NCI-H524 treated with DMSO at 0.1 percent for 48 hours (cell line): Measurements from ENCODE around the gene CDC25C.
A peak's percentile ranks its signal among the peaks of the same experiment; 100 is the strongest.
"Not testable (repeated sequence)": the region's sequence is repeated elsewhere in the genome, so short reads cannot be mapped to it uniquely, and the experiment has no call there.

Experiments used
- DNase-seq: peaks from one replicate; lab custom pipeline; 2025; lab: John Stamatoyannopoulos, UW

CDC25C gene

GRCh38 chr5:138275895-138276294, 55.7 kb downstream of the CDC25C start:
- DNase-seq = no peak

- DNase-seq = peak; percentile 27
Measured at GRCh38 chr5:138275379-138275782, 56.2 kb downstream of the CDC25C start.

- DNase-seq = no peak
Measured at GRCh38 chr5:138274189-138274853, 57.3 kb downstream of the CDC25C start, which contains the start of gene GFRA3. Gene GFRA3 (minus strand): TSS chr5:138274621. CDS start chr5:138274424, 197 bp downstream.

- DNase-seq = no peak
Measured at GRCh38 chr5:138273834-138274188, 57.8 kb downstream of the CDC25C start.

DNA sequence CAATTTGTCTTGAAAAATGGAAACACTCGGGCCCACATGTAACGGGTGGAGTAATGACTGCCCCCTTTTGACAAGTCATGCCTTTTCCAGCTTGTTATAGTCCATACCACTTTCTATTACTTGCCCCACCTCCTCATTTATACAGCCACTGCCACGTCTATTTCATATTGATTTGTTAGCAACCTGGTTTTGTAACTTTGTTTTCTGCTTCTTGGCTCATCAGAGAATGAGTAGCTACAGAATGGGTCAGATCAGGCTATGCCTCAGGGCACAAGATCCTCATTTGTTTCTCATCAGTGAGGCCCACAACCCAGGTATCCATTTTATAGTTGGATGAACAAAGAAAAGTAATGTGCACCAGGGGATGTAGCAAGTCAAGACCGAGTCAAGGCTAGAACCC, 58.9 kb downstream of the CDC25C start:
- no peak for DNase-seq

DNA sequence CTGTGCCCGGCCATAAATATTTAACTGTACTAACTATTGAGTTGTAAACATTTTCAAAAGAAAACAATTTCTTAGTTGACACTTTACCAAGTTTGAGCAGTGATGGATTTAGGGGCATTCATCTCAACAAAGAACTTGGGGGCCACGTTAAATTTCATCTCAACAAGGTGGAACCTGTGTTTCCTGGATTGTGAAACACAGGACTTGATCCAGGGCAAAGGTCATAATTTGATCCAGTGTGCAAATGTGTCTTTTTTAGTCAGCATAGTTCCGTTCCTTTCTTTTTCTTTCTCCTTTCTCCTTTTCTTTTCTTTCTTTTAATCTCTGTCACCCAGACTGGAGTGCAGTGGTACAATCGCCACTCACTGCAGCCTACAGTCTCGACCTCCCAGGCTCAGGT, 60.3 kb downstream of the CDC25C start:
- DNase-seq = no peak

DNA sequence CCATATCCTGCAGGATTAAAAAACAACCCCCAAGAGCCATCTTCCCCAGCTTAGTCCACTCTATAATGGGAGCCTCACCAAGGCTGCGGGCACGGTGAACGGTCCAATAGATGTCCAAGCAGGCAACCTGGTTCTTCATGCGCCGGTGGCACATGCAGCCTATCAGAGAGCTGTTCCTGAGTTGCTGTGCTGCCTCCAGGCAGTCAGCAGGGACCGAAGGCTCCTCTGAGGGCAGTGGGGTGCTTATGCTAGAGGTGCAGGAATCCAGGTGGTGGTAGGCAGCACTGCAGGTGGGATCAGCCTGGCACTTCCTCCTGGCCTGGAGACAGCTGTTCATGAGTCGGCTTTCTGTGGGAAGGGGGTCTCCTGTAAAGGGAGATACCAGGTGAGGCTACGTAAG, 67.4 kb downstream of the CDC25C start:
- no peak for DNase-seq

DNA sequence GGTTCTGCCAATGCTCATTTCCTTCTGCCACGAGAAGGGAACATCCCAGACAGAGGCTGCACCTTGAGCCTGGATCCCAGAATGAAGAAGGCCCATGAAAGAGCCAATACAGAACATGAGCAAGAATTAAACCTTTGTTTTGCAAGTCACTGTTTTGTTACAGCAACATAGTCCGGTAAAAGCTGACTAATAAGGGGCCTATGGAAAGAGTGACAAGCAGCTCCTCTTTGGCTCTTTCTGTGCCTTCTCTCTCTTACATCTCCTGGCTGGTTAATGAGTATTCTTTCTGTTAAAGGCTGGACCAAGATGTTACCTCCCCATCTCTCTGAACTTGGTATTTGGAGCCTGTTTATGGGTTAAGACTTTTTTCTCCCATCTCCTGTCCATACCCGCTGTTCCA, 68.0 kb downstream of the CDC25C start:
- no peak for DNase-seq

GRCh38 chr5:138258704-138259292, 72.8 kb downstream of the CDC25C start:
- DNase-seq = no peak

DNA sequence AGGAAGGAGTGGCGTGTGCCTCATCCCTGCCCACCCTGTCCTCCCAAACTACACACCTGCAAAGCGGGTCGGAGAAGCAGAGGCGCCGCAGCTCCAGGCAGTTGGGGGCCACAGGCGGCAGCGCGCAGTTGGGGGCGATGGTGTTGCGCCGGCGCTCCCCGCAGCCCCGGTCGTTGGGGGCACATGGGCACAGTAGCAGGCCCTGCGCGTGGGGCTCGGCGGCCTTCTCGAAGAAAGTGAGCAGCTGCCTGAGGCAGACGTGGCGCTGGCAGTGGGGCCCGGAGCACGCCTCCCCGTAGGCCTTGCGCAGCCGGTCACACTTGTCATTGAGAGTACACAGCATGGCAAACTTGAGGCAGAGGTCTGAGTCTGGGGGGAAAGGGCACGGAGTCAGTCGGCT, 74.0 kb downstream of the CDC25C start:
- no peak for DNase-seq

GRCh38 chr5:138252944-138253343, 78.7 kb downstream of the CDC25C start:
- no peak for DNase-seq

DNA sequence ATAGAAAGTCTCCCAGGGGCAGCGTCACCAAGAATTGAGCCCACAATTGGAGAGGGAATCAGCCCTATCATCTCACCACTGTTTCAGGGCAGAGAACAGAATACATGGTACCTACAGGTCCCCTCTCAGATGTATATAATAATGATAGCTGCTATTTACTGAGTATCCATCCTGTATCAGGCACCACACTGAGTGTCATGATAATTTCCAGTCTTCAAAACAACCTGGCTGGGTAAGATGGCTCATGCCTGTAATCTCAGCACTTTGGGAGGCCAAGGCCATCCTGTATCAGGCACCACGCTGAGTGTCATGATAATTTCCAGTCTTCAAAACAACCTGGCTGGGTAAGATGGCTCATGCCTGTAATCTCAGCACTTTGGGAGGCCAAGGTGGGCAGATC, 83.8 kb downstream of the CDC25C start:
- DNase-seq = not testable (repeated sequence)

DNA sequence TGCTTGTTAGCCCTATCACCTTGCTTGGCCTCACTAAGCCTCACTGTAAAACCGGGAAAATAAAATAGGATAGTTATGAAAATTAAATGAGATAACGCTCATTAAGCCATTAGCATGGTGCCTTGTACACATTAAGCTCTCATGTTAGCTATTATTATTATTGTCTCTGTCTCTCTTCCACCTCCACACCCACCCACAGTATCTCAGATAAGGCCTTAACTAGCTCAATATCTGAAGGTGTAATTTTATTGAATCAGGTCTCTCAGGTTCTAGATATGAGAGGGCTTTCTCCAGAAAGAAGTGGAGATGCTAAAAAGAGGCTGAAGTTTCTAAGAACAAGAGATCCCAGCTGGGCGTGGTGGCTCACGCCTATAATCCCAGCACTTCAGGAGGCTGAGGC, 84.8 kb downstream of the CDC25C start:
- DNase-seq = no peak

GRCh38 chr5:138246334-138246733, 85.3 kb downstream of the CDC25C start:
- no peak for DNase-seq

- no peak for DNase-seq
Measured at GRCh38 chr5:138245717-138246116, 85.9 kb downstream of the CDC25C start.

DNA sequence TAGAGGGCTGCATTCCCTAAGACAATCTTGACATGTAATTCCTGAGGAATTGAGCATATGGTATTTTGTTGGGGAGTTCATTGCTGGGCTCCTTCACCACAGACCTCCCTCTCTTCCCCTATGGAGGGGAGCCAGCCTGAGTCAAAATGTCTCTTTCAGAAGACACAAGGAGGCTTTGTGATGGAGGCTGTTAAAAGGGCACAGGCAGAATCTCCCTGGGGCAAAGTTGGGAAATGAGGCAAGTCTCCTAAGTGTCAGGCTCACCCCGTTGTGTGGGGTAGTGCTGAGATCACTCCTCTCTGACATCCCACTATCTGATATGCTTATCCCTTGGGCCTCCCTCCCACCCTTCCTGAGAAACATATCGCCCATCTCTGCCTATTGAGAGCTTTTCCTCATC, 87.8 kb downstream of the CDC25C start:
- DNase-seq = no peak

DNA sequence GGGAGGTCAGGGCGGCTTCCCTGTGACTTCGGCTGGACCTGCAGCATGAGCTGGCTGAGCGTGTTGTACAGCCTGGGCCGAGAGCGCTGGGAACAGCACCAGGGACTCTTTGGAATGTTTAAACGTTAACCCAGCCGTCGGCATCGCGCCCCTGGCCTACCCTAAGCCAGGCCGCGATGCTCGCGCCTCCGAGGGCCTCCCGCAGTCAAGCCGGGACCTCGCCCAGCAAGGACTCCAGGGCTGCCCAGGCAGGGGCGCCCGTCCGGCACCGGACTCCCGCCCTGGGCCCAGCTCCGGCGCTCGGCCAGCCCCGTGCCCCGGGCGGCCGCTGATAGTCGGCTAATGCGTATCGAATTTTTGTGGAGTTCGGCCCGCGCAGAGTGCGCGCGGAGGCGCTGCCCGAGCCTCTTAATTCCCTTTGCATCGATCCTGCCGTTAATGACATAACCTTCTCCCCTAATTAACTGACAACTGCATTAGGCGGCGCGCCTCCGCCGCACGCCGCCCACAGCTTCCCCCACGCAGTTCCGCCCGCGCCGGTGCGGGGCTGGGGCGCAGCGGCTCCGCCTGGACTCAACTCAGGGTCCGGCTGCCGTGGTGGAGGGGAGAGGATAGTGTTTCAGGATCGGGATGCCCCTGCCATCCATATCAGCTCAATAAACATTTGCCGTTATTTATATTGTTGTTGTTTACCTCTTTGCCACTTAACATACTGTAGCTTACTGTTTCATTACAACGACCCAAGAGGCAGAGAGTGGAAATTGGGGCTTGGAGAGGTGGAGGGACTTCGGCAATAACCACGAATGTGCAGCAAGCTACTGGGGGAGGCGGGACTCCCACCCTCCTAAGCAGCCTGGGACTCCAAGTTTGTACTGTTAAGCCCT, 89.7 kb downstream of the CDC25C start:
- DNase-seq = no peak

- DNase-seq = no peak
Measured at GRCh38 chr5:138240650-138241385, 90.8 kb downstream of the CDC25C start.

DNA sequence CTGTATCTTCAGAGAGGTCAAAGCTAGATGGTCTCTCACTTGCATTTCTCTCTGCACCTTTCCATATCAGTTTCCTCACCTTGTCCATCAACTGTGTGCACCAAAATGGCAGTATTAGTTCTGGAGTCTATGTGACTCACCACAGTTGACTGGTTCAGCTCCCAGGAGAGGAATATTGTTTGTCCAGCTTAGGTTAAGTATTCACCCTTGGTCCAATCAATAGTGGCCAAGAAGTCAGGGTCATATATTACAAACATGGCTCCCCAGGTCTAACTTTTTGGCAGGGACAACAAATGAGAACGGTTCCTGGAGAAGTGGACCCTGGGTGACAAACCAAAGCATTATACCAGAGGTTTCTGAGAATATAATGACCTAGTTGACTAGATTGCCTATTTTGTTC, 93.6 kb downstream of the CDC25C start:
- DNase-seq = no peak
